Measurements from ENCODE around the gene RNF10. TPM values are rescaled to one million over a fixed set of nuclear protein-coding genes. Genes with fewer than 3 reads are reported as not detected.

Gene RNF10
- total RNA-seq, 6 experiments from 2014 or later = 145 to 203 (median 158) TPM

GRCh38 chr12:120539303-120539702, 5.1 kb downstream of the RNF10 start:
- DNase-seq = peak; percentile 37
- peak overlapping the region; percentile 96 for H3K4me3 Mint-ChIP-seq
- H3K36me3 Mint-ChIP-seq (ENCODE audit: low read depth) = peaks cover 26% of the 10 kb centered on the region
- H3K4me1 Mint-ChIP-seq (ENCODE audit: low read depth) = peaks cover 57% of the 10 kb centered on the region
- no peaks in the 10 kb centered on the region; the same call in 1 of the 2 replicates for H3K27me3 Mint-ChIP-seq (ENCODE audit: insufficient read depth)
- no peak for TF ChIP-seq CTCF (IDR thresholded peaks at IDR 0.05)
- no peaks in the 10 kb centered on the region for H3K9me3 Mint-ChIP-seq
- H3K27ac Mint-ChIP-seq = peak overlapping the region; percentile 68

- no peak for TF ChIP-seq CTCF (IDR thresholded peaks at IDR 0.05)
- peaks cover 58% of the 10 kb centered on the region for H3K4me1 Mint-ChIP-seq (ENCODE audit: low read depth)
- DNase-seq = no peak
These were observed 6.3 kb downstream of the RNF10 start for GRCh38 chr12:120540445-120540844.

GRCh38 chr12:120542166-120542565, 8.0 kb downstream of the RNF10 start:
- no peak for DNase-seq
- no peak overlapping the region for H3K4me3 Mint-ChIP-seq
- H3K27me3 Mint-ChIP-seq (ENCODE audit: insufficient read depth) = no peaks in the 10 kb centered on the region; the same call in 1 of the 2 replicates
- H3K36me3 Mint-ChIP-seq (ENCODE audit: low read depth) = peaks cover 4% of the 10 kb centered on the region
- no peak overlapping the region for H3K27ac Mint-ChIP-seq
- peaks cover 41% of the 10 kb centered on the region for H3K4me1 Mint-ChIP-seq (ENCODE audit: low read depth)
- no peaks in the 10 kb centered on the region for H3K9me3 Mint-ChIP-seq
- TF ChIP-seq CTCF (IDR thresholded peaks at IDR 0.05) = no peak

More at GRCh38 chr12:120540445-120540844, 6.3 kb downstream of the RNF10 start:
- H3K27ac Mint-ChIP-seq = peak overlapping the region; percentile 60
- no peaks in the 10 kb centered on the region for H3K9me3 Mint-ChIP-seq
- no peak overlapping the region for H3K4me3 Mint-ChIP-seq
- H3K36me3 Mint-ChIP-seq (ENCODE audit: low read depth) = peaks cover 18% of the 10 kb centered on the region
- no peaks in the 10 kb centered on the region; the same call in 1 of the 2 replicates for H3K27me3 Mint-ChIP-seq (ENCODE audit: insufficient read depth)

GRCh38 chr12:120544691-120545090, 10.5 kb downstream of the RNF10 start:
- H3K4me1 Mint-ChIP-seq (ENCODE audit: low read depth) = peaks cover 16% of the 10 kb centered on the region
- H3K4me3 Mint-ChIP-seq = no peak overlapping the region
- no peak overlapping the region for H3K27ac Mint-ChIP-seq
- no peaks in the 10 kb centered on the region for H3K9me3 Mint-ChIP-seq
- no peaks in the 10 kb centered on the region; the same call in 1 of the 2 replicates for H3K27me3 Mint-ChIP-seq (ENCODE audit: insufficient read depth)
- no peak for TF ChIP-seq CTCF (IDR thresholded peaks at IDR 0.05)
- peaks cover 4% of the 10 kb centered on the region for H3K36me3 Mint-ChIP-seq (ENCODE audit: low read depth)
- DNase-seq = no peak

GRCh38 chr12:120546050-120546386, 11.9 kb downstream of the RNF10 start:
- Mint-ChIP-seq H3K4me3 (no peak overlapping the region), H3K4me1 (ENCODE audit: low read depth) (peaks cover 7% of the 10 kb centered on the region; the same call in 1 of the 2 replicates), H3K27me3 (ENCODE audit: insufficient read depth) (no peaks in the 10 kb centered on the region; the same call in 1 of the 2 replicates), H3K36me3 (ENCODE audit: low read depth) (peaks cover 4% of the 10 kb centered on the region), H3K27ac (no peak overlapping the region), H3K9me3 (no peaks in the 10 kb centered on the region)
- TF ChIP-seq CTCF (IDR thresholded peaks at IDR 0.05) = no peak
- no peak for DNase-seq

GRCh38 chr12:120554678-120555077, 20.5 kb downstream of the RNF10 start:
- H3K27me3 Mint-ChIP-seq (ENCODE audit: insufficient read depth) = no peaks in the 10 kb centered on the region
- peaks cover 30% of the 10 kb centered on the region for H3K36me3 Mint-ChIP-seq (ENCODE audit: low read depth)
- no peak overlapping the region for H3K27ac Mint-ChIP-seq
- no peak for DNase-seq
- no peak overlapping the region for H3K4me3 Mint-ChIP-seq
- H3K4me1 Mint-ChIP-seq (ENCODE audit: low read depth) = peaks cover 11% of the 10 kb centered on the region
- H3K9me3 Mint-ChIP-seq = no peaks in the 10 kb centered on the region
- no peak for TF ChIP-seq CTCF (IDR thresholded peaks at IDR 0.05)

All from HFFc6 (cell line).